IMR-90 (cell line): Measurements from ENCODE around the gene BRPF1. TPM values are rescaled to one million over a fixed set of nuclear protein-coding genes. Genes with fewer than 3 reads are reported as not detected.

ENCODE experiments used
- ATAC-seq: fragments of 200-7000 bp; cut with Tn5 transposase; 2 replicates; pipeline ENCODE4 v1.9.1; 2020; ENCODE audit warnings: low read depth, mild to moderate bottlenecking, moderate library complexity
- BruUV-seq: library from RNA; stranded (reverse); fragments of 400-500 nt; replicated peaks from 2 replicates; lab custom pipeline; 2021; lab: Mats Ljungman, UMichigan
- CTCF ChIA-PET: fragments of 300-600 bp; formaldehyde crosslinking; extraction: SDS; loops from one replicate; lab custom pipeline; 2021; ENCODE audit warnings: antibody characterized with exemption; lab: Yijun Ruan, JAX
- POLR2A ChIA-PET: fragments of 300-600 bp; sonication (Branson Sonifier 250); formaldehyde crosslinking; loops from one replicate; lab custom pipeline; 2022; ENCODE audit warnings: antibody characterized with exemption; ENCODE audit not compliant: unreplicated experiment; lab: Charles Lee
- DNase-seq: peaks from one replicate; pipeline ENCODE4 v3.0.0; 2013
- H2AFZ ChIP-seq: replicated peaks from 2 replicates; pipeline ENCODE3; 2013; ENCODE audit warnings: low read length, mild to moderate bottlenecking; ENCODE audit not compliant: poor library complexity
- H2AK5ac ChIP-seq: 2 replicates; pipeline ENCODE4 v1.6.1; 2013; ENCODE audit warnings: low read depth, low read length, inconsistent platforms
- H2AK9ac ChIP-seq: replicated peaks from 2 replicates; pipeline ENCODE3; 2013; ENCODE audit warnings: mild to moderate bottlenecking, low read depth, low read length, moderate library complexity; ENCODE audit not compliant: poor library complexity
- H2BK120ac ChIP-seq: 2 replicates; pipeline ENCODE4 v1.6.1; 2013; ENCODE audit warnings: low read depth, low read length, inconsistent platforms
- H2BK15ac ChIP-seq: 3 replicates; pipeline ENCODE4 v1.6.1; 2013; ENCODE audit warnings: low read depth, low read length, inconsistent platforms
- H2BK20ac ChIP-seq: 2 replicates; pipeline ENCODE4 v1.6.1; 2013; ENCODE audit warnings: low read depth, mild to moderate bottlenecking, inconsistent platforms, low read length, moderate library complexity
- H2BK5ac ChIP-seq: 2 replicates; pipeline ENCODE4 v1.6.1; 2013; ENCODE audit warnings: mild to moderate bottlenecking, low read depth, low read length, inconsistent platforms; ENCODE audit not compliant: poor library complexity, severe bottlenecking
- H3K14ac ChIP-seq: replicated peaks from 2 replicates; pipeline ENCODE4 v1.6.1; 2013; ENCODE audit warnings: low read depth, low read length, inconsistent platforms
- H3K18ac ChIP-seq: 2 replicates; pipeline ENCODE4 v1.6.1; 2013; ENCODE audit warnings: low read depth, low read length, control low read depth
- H3K23ac ChIP-seq: 2 replicates; pipeline ENCODE4 v1.6.1; 2013; ENCODE audit warnings: low read depth, low read length, inconsistent platforms
- H3K27ac ChIP-seq: 2 replicates; pipeline ENCODE4 v1.5.1; 2013; ENCODE audit warnings: mild to moderate bottlenecking, control low read depth, low read length; ENCODE audit not compliant: insufficient read depth
- H3K27me3 ChIP-seq: 2 replicates; pipeline ENCODE4 v1.6.1; 2013; ENCODE audit warnings: low read length; ENCODE audit not compliant: control insufficient read depth, insufficient read depth
- H3K36me3 ChIP-seq: 2 replicates; pipeline ENCODE4 v1.6.1; 2013; ENCODE audit warnings: low read length, mixed read lengths; ENCODE audit not compliant: control insufficient read depth, insufficient read depth
- H3K4ac ChIP-seq: 2 replicates; pipeline ENCODE4 v1.6.1; 2013; ENCODE audit warnings: low read depth, low read length, inconsistent platforms
- H3K4me1 ChIP-seq: 2 replicates; pipeline ENCODE4 v1.6.1; 2013; ENCODE audit warnings: low read length, mixed read lengths; ENCODE audit not compliant: control insufficient read depth, insufficient read depth
- H3K4me2 ChIP-seq: 2 replicates; pipeline ENCODE4 v1.6.1; 2013; ENCODE audit warnings: low read depth, mild to moderate bottlenecking, control low read depth, low read length, moderate library complexity
- H3K4me3 ChIP-seq: 2 replicates; pipeline ENCODE4 v1.5.1; 2013; ENCODE audit warnings: low read depth, mild to moderate bottlenecking, control low read depth, low read length, moderate library complexity; ENCODE audit not compliant: insufficient read depth
- H3K56ac ChIP-seq: 2 replicates; pipeline ENCODE4 v1.6.1; 2013; ENCODE audit warnings: low read length, inconsistent platforms; ENCODE audit not compliant: insufficient read depth; ENCODE audit errors: extremely low read depth
- H3K79me1 ChIP-seq, 2 experiments: 2 replicates each; pipeline ENCODE4 v1.6.1; 2013; ENCODE audit warnings: low read length in 2 of 2, inconsistent platforms in 1 of 2, low read depth in 1 of 2
- H3K9ac ChIP-seq: 2 replicates; pipeline ENCODE4 v1.6.1; 2013; ENCODE audit warnings: low read depth, low read length, control low read depth
- H3K9me1 ChIP-seq: 2 replicates; pipeline ENCODE4 v1.6.1; 2013; ENCODE audit warnings: low read length, inconsistent platforms; ENCODE audit not compliant: insufficient read depth
- H3K9me3 ChIP-seq: 2 replicates; pipeline ENCODE4 v1.6.1; 2013; ENCODE audit warnings: low read length; ENCODE audit not compliant: control insufficient read depth, insufficient read depth
- H4K20me1 ChIP-seq: 2 replicates; pipeline ENCODE4 v1.6.1; 2013; ENCODE audit warnings: low read length, inconsistent platforms; ENCODE audit not compliant: insufficient read depth
- H4K5ac ChIP-seq: 2 replicates; pipeline ENCODE4 v1.6.1; 2013; ENCODE audit warnings: mild to moderate bottlenecking, low read depth, low read length, control low read depth
- H4K8ac ChIP-seq, 2 experiments: 2 replicates each; pipeline ENCODE4 v1.6.1; 2013; ENCODE audit warnings: low read depth in 2 of 2, low read length in 2 of 2, control low read depth in 1 of 2, inconsistent platforms in 1 of 2
- H4K91ac ChIP-seq: 2 replicates; pipeline ENCODE4 v1.6.1; 2013; ENCODE audit warnings: low read depth, low read length, inconsistent platforms; ENCODE audit not compliant: insufficient read depth
- BHLHE40 ChIP-seq: fragments of 150-350 bp; IDR thresholded peaks from 2 replicates; pipeline ENCODE4 v1.6.1; 2016; ENCODE audit warnings: mild to moderate bottlenecking, low read depth, low read length
- CEBPB ChIP-seq: IDR thresholded peaks from 2 replicates; pipeline ENCODE4 v1.6.1; 2012; ENCODE audit warnings: low read depth, low read length, improper control_type of control experiment
- CHD1 ChIP-seq: IDR thresholded peaks from 2 replicates; pipeline ENCODE4 v1.6.1; 2012; ENCODE audit warnings: low read depth, low read length, improper control_type of control experiment
- CTCF ChIP-seq: conservative IDR thresholded peaks from 2 replicates; pipeline ENCODE4 v1.5.1; 2012; ENCODE audit warnings: mild to moderate bottlenecking, low read depth, low read length, improper control_type of control experiment
- ELK1 ChIP-seq: fragments of 150-350 bp; IDR thresholded peaks from 2 replicates; pipeline ENCODE4 v1.6.1; 2016; ENCODE audit warnings: low read depth, mild to moderate bottlenecking, low read length, moderate library complexity, borderline replicate concordance
- FOS ChIP-seq: fragments of 150-350 bp; IDR thresholded peaks from 2 replicates; pipeline ENCODE4 v1.6.1; 2016; ENCODE audit warnings: low read depth, low read length
- MAFK ChIP-seq: IDR thresholded peaks from 2 replicates; pipeline ENCODE4 v1.6.1; 2012; ENCODE audit warnings: low read depth, low read length, improper control_type of control experiment
- MAZ ChIP-seq: IDR thresholded peaks from 2 replicates; pipeline ENCODE4 v1.6.1; 2012; ENCODE audit warnings: low read depth, mild to moderate bottlenecking, low read length, improper control_type of control experiment, moderate library complexity, borderline replicate concordance
- MXI1 ChIP-seq: IDR thresholded peaks from 2 replicates; pipeline ENCODE4 v1.6.1; 2012; ENCODE audit warnings: low read depth, mild to moderate bottlenecking, low read length, moderate library complexity, borderline replicate concordance
- NFE2L2 ChIP-seq: fragments of 150-350 bp; IDR thresholded peaks from 2 replicates; pipeline ENCODE4 v1.6.1; 2016; ENCODE audit warnings: low read depth, mild to moderate bottlenecking, low read length
- RAD21 ChIP-seq: IDR thresholded peaks from 2 replicates; pipeline ENCODE4 v1.6.1; 2012; ENCODE audit warnings: low read length, improper control_type of control experiment
- RCOR1 ChIP-seq: IDR thresholded peaks from 2 replicates; pipeline ENCODE4 v1.6.1; 2012; ENCODE audit warnings: mild to moderate bottlenecking, low read length, improper control_type of control experiment; ENCODE audit not compliant: insufficient replicate concordance
- RFX5 ChIP-seq: IDR thresholded peaks from 2 replicates; pipeline ENCODE4 v1.8.0; 2012; ENCODE audit warnings: low read depth, mild to moderate bottlenecking, low read length, moderate library complexity
- SMC3 ChIP-seq: fragments of 150-350 bp; IDR thresholded peaks from 2 replicates; pipeline ENCODE4 v1.6.1; 2016; ENCODE audit warnings: low read depth, mild to moderate bottlenecking, antibody characterized with exemption, low read length, moderate library complexity
- USF2 ChIP-seq: fragments of 150-350 bp; IDR thresholded peaks from 2 replicates; pipeline ENCODE4 v1.6.1; 2017; ENCODE audit warnings: mild to moderate bottlenecking, antibody characterized with exemption, low read length, low read depth
- WGBS, 2 experiments: methylation state at CpG; one replicate each; pipeline versions ENCODE4 v1.1.5 to v1.1.7; 2013; ENCODE audit warnings: missing lambda C conversion rate in 2 of 2; ENCODE audit not compliant: insufficient read length in 1 of 2; ENCODE audit errors: extremely low coverage in 2 of 2; 5-methylcytosine and 5-hydroxymethylcytosine counted together
- dilution Hi-C: fragments of 300-500 bp; cut with HindIII; formaldehyde crosslinking; loops from one replicate; pipeline ENCODE4 v1.14.3; 2018; ENCODE audit warnings: low sequenced_read_pairs; ENCODE audit not compliant: unreplicated experiment
- in situ Hi-C: fragments of 300-500 bp; cut with MboI; formaldehyde crosslinking; loops from 3 replicates; pipeline ENCODE4 v1.14.3; 2019; ENCODE audit warnings: low sequenced_read_pairs, inconsistent platforms, mixed read lengths
- intact Hi-C: fragments of 100-400 bp; cut with micrococcal nuclease; formaldehyde crosslinking; loops from 2 replicates; pipeline ENCODE4 v1.10.0; 2022
- polyA plus RNA-seq, 3 experiments: library from polyadenylated mRNA; depleted of rRNA; stranded (reverse); fragments of >200 nt; gene quantifications; 2 replicates each; pipeline ENCODE4 v1.2.3, GENCODE V29; 2012; ENCODE audit warnings: low replicate concordance in 1 of 3
- total RNA-seq: library from RNA; depleted of rRNA; stranded (reverse); fragments of >200 nt; gene quantifications from 2 replicates; pipeline ENCODE4 v1.2.3, GENCODE V29; 2012

The BRPF1 gene
- total and polyA plus RNA-seq, 2 of the 4 experiments (the other 2 are of a cell fraction): 13.6 to 15.6 TPM

- Histone ChIP-seq H2BK15ac (no peak overlapping the region), H4K91ac (no peak overlapping the region), H3K4me3 (no peak overlapping the region), H3K56ac (no peak overlapping the region), H3K14ac (no peak overlapping the region), H2AK5ac (no peak overlapping the region), H4K20me1 (no peaks in the 10 kb centered on the region; the same call in 1 of the 2 replicates), H2AK9ac (no peak overlapping the region), H3K36me3 (peaks cover 78% of the 10 kb centered on the region), H3K27me3 (no peaks in the 10 kb centered on the region), H3K9me3 (no peaks in the 10 kb centered on the region), H3K23ac (no peak overlapping the region), H2BK120ac (no peak overlapping the region), H3K9me1 (no peaks in the 10 kb centered on the region; the same call in 1 of the 2 replicates), H3K9ac (no peak overlapping the region), H3K27ac (no peak overlapping the region), H3K4ac (no peak overlapping the region), H2BK20ac (no peak overlapping the region), H3K4me1 (no peaks in the 10 kb centered on the region), H4K8ac (no peak overlapping the region), H2AFZ (no peak overlapping the region), H3K18ac (no peak overlapping the region), H3K4me2 (no peak overlapping the region), H4K5ac (no peak overlapping the region), H3K79me1 (no peaks in the 10 kb centered on the region), H2BK5ac (no peak overlapping the region)
- DNase-seq (no peak), ATAC-seq (no peak)
- ChIA-PET CTCF (no interaction called here), POLR2A (no interaction called here)
- in situ Hi-C loops: no loop called here
- TF ChIP-seq SMC3 (no peak), USF2 (no peak), RAD21 (no peak), CEBPB (no peak), RFX5 (no peak), CTCF (no peak), MAFK (no peak), MAZ (no peak), CHD1 (no peak), FOS (no peak), ELK1 (no peak), BHLHE40 (no peak), MXI1 (no peak), NFE2L2 (no peak), RCOR1 (no peak)
- BruUV-seq: no TSS peak
- dilution Hi-C loops: no loop called here
- 96% methylated on average over 3 of the region's 5 CpGs; no CpG with 5 or more reads in 1 of the 2 experiments for WGBS, 2 experiments
- intact Hi-C loops: no loop called here
Measured at GRCh38 chr3:9688961-9689360, 42.6 kb upstream of the BRPF1 start.
